ENCODE data around the gene WDFY2. TPM values are rescaled to one million over a fixed set of nuclear protein-coding genes. Genes with fewer than 3 reads are reported as not detected.
A peak's percentile ranks its signal among the peaks of the same experiment; 100 is the strongest.

The WDFY2 gene
- total RNA-seq, 1 experiment from 2014 or later = 6.0 TPM

DNA sequence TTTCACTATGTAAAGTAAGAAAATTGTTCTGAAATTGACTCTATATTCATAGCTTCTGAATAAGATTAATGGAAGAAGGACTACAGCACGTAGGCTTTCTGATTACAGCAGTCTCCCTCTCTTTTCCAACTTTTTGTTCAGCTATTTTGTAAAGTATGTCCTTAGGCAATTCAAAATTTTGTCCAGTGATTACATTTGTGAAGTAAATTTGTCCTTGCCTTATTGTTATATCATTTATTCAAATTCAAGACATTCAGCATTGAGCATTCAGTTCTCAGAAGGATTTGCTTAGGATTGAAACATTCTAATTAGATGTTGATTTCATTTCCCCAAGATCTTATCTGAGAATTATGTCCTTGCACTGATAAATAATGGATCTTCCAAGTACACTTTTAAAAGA lies 76.6 kb downstream of the WDFY2 start:
- peaks cover 15% of the 10 kb centered on the region for H3K36me3 ChIP-seq
- H3K27ac ChIP-seq = no peak overlapping the region
- H3K4me3 ChIP-seq = no peak overlapping the region
- H3K9me3 ChIP-seq (replicated peaks) = no peaks in the 10 kb centered on the region
- H3K27me3 ChIP-seq (replicated peaks) = no peaks in the 10 kb centered on the region
- H3K4me1 ChIP-seq (replicated peaks) = peaks cover 19% of the 10 kb centered on the region
- no peak for DNase-seq (ENCODE audit: low read depth in 1 of 2, low spot score in 2 of 2)

- Histone ChIP-seq H3K36me3 (peaks cover 15% of the 10 kb centered on the region), H3K4me1 (replicated peaks) (peaks cover 45% of the 10 kb centered on the region), H3K4me3 (no peak overlapping the region), H3K27ac (no peak overlapping the region), H3K27me3 (replicated peaks) (no peaks in the 10 kb centered on the region), H3K9me3 (replicated peaks) (no peaks in the 10 kb centered on the region)
- DNase-seq (ENCODE audit: low read depth in 1 of 2, low spot score in 2 of 2) = no peak
Measured at GRCh38 chr13:51663973-51664957, 80.0 kb downstream of the WDFY2 start.

- no peak overlapping the region for H3K27ac ChIP-seq
- no peaks in the 10 kb centered on the region for H3K9me3 ChIP-seq (replicated peaks)
- H3K27me3 ChIP-seq (replicated peaks) = no peaks in the 10 kb centered on the region
- no peak overlapping the region for H3K4me3 ChIP-seq
- DNase-seq (ENCODE audit: low read depth in 1 of 2, low spot score in 2 of 2) = no peak
- peaks cover 15% of the 10 kb centered on the region for H3K36me3 ChIP-seq
- H3K4me1 ChIP-seq (replicated peaks) = peaks cover 49% of the 10 kb centered on the region
Measured at GRCh38 chr13:51665456-51665855, 81.2 kb downstream of the WDFY2 start.

DNA sequence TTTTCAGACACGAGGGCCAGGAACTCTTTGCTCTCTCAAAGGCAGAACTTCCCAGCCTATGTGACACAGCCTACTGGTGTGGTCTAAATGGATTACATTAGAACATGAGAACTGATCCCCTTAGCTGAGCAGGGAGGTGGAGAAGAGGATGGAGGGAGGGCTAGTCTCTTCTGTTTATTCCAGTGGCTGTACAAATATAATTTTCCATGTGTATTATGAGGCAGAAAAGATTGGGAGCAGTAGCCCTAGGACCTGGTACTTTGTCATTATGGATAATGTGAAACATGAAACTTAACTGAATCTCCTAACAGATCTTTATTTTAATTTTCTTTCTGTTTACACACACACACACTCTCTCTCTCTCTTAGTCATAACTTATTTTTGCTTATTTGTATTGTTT lies 82.1 kb downstream of the WDFY2 start:
- Histone ChIP-seq H3K9me3 (replicated peaks) (no peaks in the 10 kb centered on the region), H3K4me3 (no peak overlapping the region), H3K4me1 (replicated peaks) (peaks cover 49% of the 10 kb centered on the region), H3K27ac (peak overlapping the region; percentile 38), H3K36me3 (peaks cover 14% of the 10 kb centered on the region), H3K27me3 (replicated peaks) (no peaks in the 10 kb centered on the region)
- DNase-seq (ENCODE audit: low read depth in 1 of 2, low spot score in 2 of 2) = peak in 1 of 2 experiments; percentile 42

DNA sequence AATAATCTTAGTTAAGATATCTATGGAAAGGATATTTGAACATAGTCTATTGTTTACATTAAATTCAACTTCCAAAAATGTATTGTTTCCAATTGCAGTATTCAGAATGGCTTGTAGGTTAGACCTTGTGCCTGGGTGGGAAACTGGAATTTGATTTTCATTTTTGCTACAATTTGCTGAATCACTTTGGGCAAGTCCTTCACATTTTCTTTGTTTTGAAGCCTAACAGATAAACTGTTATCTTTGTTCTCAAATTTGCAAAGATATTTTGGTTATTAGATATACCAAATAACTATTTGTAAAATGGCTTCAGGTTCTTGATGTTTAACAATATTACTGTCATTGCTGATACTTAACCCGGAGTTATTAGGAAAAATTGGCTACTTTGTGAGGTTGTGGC lies 82.6 kb downstream of the WDFY2 start:
- Histone ChIP-seq H3K4me3 (no peak overlapping the region), H3K9me3 (replicated peaks) (no peaks in the 10 kb centered on the region), H3K4me1 (replicated peaks) (peaks cover 49% of the 10 kb centered on the region), H3K27me3 (replicated peaks) (no peaks in the 10 kb centered on the region), H3K27ac (peak overlapping the region; percentile 38), H3K36me3 (peaks cover 14% of the 10 kb centered on the region)
- DNase-seq (ENCODE audit: low read depth in 1 of 2, low spot score in 2 of 2) = no peak

- H3K9me3 ChIP-seq (replicated peaks) = no peaks in the 10 kb centered on the region
- H3K4me1 ChIP-seq (replicated peaks) = peaks cover 54% of the 10 kb centered on the region
- H3K4me3 ChIP-seq = no peak overlapping the region
- DNase-seq (ENCODE audit: low read depth in 1 of 2, low spot score in 2 of 2) = no peak
- no peak overlapping the region for H3K27ac ChIP-seq
- no peaks in the 10 kb centered on the region for H3K27me3 ChIP-seq (replicated peaks)
- H3K36me3 ChIP-seq = peaks cover 9% of the 10 kb centered on the region
Measured at GRCh38 chr13:51668580-51669195, 84.4 kb downstream of the WDFY2 start.

DNA sequence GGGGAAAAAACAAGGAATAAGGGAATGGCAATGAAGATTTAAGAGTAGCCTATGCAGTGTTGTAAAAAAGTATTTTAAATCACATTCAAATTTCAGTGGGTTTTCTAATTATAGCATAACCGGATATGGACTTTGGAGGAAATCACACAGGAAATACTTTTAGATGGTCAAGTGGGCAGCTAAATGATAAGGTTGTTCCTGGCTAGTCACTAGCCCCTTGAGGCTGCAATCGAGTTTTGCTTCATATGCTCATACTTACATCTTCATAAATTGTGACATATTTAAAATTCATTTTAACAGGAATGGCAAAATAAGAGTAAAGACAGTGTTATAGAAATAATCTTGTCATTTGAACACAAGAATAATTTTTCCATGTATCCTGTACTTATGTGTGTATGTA lies 88.9 kb downstream of the WDFY2 start:
- no peak overlapping the region for H3K27ac ChIP-seq
- DNase-seq (ENCODE audit: low read depth in 1 of 2, low spot score in 2 of 2) = no peak
- H3K4me3 ChIP-seq = no peak overlapping the region
- H3K27me3 ChIP-seq (replicated peaks) = no peaks in the 10 kb centered on the region
- peaks cover 18% of the 10 kb centered on the region for H3K4me1 ChIP-seq (replicated peaks)
- H3K9me3 ChIP-seq (replicated peaks) = no peaks in the 10 kb centered on the region
- peaks cover 9% of the 10 kb centered on the region for H3K36me3 ChIP-seq

DNA sequence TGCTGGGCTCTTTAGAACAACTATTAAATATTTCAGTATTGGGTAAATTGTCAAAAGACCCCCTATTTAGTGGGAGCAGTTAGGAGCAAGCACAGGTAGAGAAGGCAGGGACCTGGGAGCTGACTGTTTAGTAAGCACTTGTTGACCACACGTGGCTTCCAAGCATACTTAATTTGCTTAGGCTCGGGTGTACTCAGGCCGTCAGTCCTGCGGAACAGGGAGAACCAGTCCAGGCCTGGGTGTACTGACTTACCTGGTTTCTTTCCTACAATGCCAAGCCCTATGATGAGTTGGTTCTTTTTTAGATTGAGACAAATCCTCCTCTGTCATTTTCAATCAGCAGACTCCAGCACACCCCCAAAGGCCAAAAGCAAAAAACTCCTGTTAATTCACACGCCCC lies 90.0 kb downstream of the WDFY2 start:
- no peaks in the 10 kb centered on the region for H3K27me3 ChIP-seq (replicated peaks)
- no peak overlapping the region for H3K4me3 ChIP-seq
- peaks cover 13% of the 10 kb centered on the region for H3K36me3 ChIP-seq
- H3K4me1 ChIP-seq (replicated peaks) = peaks cover 9% of the 10 kb centered on the region
- no peaks in the 10 kb centered on the region for H3K9me3 ChIP-seq (replicated peaks)
- no peak for DNase-seq (ENCODE audit: low read depth in 1 of 2, low spot score in 2 of 2)
- no peak overlapping the region for H3K27ac ChIP-seq

- H3K27ac ChIP-seq = no peak overlapping the region
- no peak for DNase-seq (ENCODE audit: low read depth in 1 of 2, low spot score in 2 of 2)
- peaks cover 13% of the 10 kb centered on the region for H3K4me1 ChIP-seq (replicated peaks)
- peaks cover 16% of the 10 kb centered on the region for H3K36me3 ChIP-seq
- no peaks in the 10 kb centered on the region for H3K27me3 ChIP-seq (replicated peaks)
- H3K4me3 ChIP-seq = no peak overlapping the region
- no peaks in the 10 kb centered on the region for H3K9me3 ChIP-seq (replicated peaks)
Measured at GRCh38 chr13:51675385-51675784, 91.1 kb downstream of the WDFY2 start.

- no peak for DNase-seq (ENCODE audit: low read depth in 1 of 2, low spot score in 2 of 2)
- H3K36me3 ChIP-seq = peaks cover 18% of the 10 kb centered on the region
- no peak overlapping the region for H3K4me3 ChIP-seq
Measured at GRCh38 chr13:51675877-51676276, 91.6 kb downstream of the WDFY2 start.

GRCh38 chr13:51676739-51677138 lies 92.5 kb downstream of the WDFY2 start:
- DNase-seq (ENCODE audit: low read depth in 1 of 2, low spot score in 2 of 2) = no peak
- Histone ChIP-seq H3K4me1 (replicated peaks) (peaks cover 25% of the 10 kb centered on the region), H3K27me3 (replicated peaks) (no peaks in the 10 kb centered on the region), H3K9me3 (replicated peaks) (no peaks in the 10 kb centered on the region), H3K27ac (no peak overlapping the region), H3K4me3 (no peak overlapping the region), H3K36me3 (peaks cover 16% of the 10 kb centered on the region)

More at GRCh38 chr13:51675877-51676276, 91.6 kb downstream of the WDFY2 start:
- no peaks in the 10 kb centered on the region for H3K27me3 ChIP-seq (replicated peaks)
- H3K9me3 ChIP-seq (replicated peaks) = no peaks in the 10 kb centered on the region
- no peak overlapping the region for H3K27ac ChIP-seq
- peaks cover 17% of the 10 kb centered on the region for H3K4me1 ChIP-seq (replicated peaks)

DNA sequence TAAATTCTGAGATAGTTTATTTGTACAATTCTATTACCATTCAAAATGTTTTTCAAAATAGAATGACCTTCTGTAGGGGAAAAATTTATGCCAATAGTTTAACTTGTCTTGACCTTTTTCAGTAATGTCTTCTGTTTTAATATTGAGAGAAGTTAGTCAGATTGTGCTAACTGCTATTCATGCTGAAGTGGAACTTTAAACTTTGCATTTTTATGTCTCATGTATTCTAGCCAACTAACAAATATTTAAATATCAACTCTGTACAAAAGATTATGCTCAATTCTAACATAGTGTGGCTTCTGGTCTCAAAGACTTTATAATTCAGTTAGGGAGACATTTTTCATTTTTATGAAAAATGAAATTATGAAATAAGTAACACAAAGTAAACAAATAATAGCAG lies 94.2 kb downstream of the WDFY2 start:
- Histone ChIP-seq H3K27ac (no peak overlapping the region), H3K36me3 (peaks cover 23% of the 10 kb centered on the region), H3K9me3 (replicated peaks) (no peaks in the 10 kb centered on the region), H3K4me3 (no peak overlapping the region), H3K4me1 (replicated peaks) (peaks cover 32% of the 10 kb centered on the region), H3K27me3 (replicated peaks) (no peaks in the 10 kb centered on the region)
- DNase-seq (ENCODE audit: low read depth in 1 of 2, low spot score in 2 of 2) = no peak

DNA sequence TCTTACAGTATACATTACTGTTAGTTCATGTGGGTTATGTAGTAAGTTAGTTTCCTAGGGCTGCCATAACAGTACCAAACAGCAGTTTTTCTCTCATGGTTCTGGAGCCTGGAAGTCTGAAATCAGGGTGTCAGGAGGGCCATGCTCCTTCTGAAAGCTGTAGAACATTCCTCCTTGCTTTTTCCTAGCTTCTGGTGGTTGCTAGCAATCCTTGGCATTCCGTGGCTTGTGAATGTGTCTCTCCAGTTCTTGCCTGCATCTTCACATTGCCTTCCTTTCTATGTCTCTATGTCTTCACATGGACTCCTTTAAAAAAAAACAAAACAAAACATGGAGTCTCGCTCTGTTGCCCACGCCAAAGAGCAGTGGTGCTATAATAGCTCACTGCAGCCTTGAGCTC lies 95.4 kb downstream of the WDFY2 start:
- DNase-seq (ENCODE audit: low read depth in 1 of 2, low spot score in 2 of 2) = no peak
- H3K9me3 ChIP-seq (replicated peaks) = no peaks in the 10 kb centered on the region
- no peaks in the 10 kb centered on the region for H3K27me3 ChIP-seq (replicated peaks)
- peaks cover 24% of the 10 kb centered on the region for H3K36me3 ChIP-seq
- H3K4me3 ChIP-seq = no peak overlapping the region
- no peak overlapping the region for H3K27ac ChIP-seq
- H3K4me1 ChIP-seq (replicated peaks) = peaks cover 32% of the 10 kb centered on the region

DNA sequence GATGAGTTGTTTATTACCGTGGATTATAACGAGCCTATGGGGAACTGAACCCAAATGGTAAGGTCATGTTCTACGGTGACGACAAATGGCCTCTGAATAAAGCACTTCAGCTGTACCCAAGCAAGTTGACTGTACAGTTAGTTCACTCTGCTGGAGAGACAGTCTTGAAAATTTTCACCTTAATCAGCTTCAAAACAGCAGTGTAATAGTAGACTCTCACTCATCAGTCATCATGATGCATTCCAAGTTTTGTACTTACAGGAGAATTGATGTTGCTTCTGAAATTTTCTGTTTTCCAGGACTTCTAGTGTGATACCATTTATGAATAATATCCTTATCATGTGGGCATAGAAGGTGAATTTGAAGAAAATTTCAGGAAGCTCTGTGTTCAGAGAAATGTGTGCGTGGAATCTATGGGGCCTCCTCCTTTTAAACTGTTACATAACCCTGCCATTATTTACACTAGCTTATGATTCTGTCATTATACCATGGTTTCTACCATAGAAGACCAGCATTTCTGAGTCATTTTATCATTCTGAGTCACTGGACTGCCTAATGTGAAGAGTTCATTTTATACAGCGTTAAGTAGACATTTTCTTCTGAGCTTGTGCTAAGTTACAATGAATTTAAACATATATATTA lies 96.9 kb downstream of the WDFY2 start:
- Histone ChIP-seq H3K9me3 (replicated peaks) (no peaks in the 10 kb centered on the region), H3K36me3 (peaks cover 34% of the 10 kb centered on the region), H3K4me3 (no peak overlapping the region), H3K27ac (peak overlapping the region; percentile 3; the same call in 1 of the 2 replicates), H3K4me1 (replicated peaks) (peaks cover 32% of the 10 kb centered on the region), H3K27me3 (replicated peaks) (no peaks in the 10 kb centered on the region)
- DNase-seq (ENCODE audit: low read depth in 1 of 2, low spot score in 2 of 2) = peak in 1 of 2 experiments; percentile 52
